ENCODE data around the gene TMPRSS6.

DNA sequence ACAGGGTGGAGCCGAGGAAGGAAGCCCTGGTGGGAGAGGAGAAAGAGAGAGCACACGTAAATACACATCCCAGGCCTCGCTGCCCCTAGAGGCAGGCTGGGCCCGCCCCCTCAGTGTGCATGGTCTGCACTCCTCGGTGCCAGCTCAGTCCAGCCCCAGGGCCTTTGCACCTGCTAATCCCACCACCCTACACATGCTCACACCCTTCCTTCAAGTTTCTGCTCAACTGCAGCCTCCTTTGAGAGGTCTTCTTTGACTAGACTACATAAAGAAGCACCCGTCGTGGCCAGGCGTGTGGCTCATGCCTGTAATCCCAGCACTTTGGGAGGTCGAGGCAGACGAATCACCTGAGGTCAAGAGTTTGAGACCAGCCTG, 34.7 kb upstream of the TMPRSS6 start:
- TF ChIP-seq POLR2AphosphoS5 (IDR thresholded peaks at IDR 0.05; ENCODE audit: insufficient read depth in 1 of 2, low read depth in 1 of 2), result no peak
- TF ChIP-seq, protein P1, sequence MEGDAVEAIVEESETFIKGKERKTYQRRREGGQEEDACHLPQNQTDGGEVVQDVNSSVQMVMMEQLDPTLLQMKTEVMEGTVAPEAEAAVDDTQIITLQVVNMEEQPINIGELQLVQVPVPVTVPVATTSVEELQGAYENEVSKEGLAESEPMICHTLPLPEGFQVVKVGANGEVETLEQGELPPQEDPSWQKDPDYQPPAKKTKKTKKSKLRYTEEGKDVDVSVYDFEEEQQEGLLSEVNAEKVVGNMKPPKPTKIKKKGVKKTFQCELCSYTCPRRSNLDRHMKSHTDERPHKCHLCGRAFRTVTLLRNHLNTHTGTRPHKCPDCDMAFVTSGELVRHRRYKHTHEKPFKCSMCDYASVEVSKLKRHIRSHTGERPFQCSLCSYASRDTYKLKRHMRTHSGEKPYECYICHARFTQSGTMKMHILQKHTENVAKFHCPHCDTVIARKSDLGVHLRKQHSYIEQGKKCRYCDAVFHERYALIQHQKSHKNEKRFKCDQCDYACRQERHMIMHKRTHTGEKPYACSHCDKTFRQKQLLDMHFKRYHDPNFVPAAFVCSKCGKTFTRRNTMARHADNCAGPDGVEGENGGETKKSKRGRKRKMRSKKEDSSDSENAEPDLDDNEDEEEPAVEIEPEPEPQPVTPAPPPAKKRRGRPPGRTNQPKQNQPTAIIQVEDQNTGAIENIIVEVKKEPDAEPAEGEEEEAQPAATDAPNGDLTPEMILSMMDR (IDR thresholded peaks at IDR 0.05), result no peak
